Heart right ventricle (tissue), 16 donors: Measurements from ENCODE around the gene DHCR7. TPM values are rescaled to one million over a fixed set of nuclear protein-coding genes. Genes with fewer than 3 reads are reported as not detected.
A peak's percentile ranks its signal among the peaks of the same experiment; 100 is the strongest.

ENCODE experiments used
- ATAC-seq, 8 donors: fragments of 200-7000 bp; cut with Tn5 transposase; one replicate each; pipeline ENCODE4 v1.9.1; 2020; ENCODE audit warnings: mild to moderate bottlenecking in 8 of 8, moderate library complexity in 8 of 8, moderate number of reproducible peaks in 1 of 8
- DNase-seq, 2 donors: peaks; one replicate each; pipeline ENCODE4 v3.0.0-alpha.2; 2020
- H3K27ac ChIP-seq, 10 donors: fragments of 200-600 bp; sonication (generic) in 2 of 10; one replicate each; pipeline versions ENCODE4 v1.5.0 to v1.8.0; 2020 to 2022; ENCODE audit warnings: mild to moderate bottlenecking in 3 of 10
- H3K27me3 ChIP-seq, 7 donors: fragments of 200-600 bp; one replicate each; pipeline ENCODE4 v1.8.0; 2021 to 2022; ENCODE audit warnings: mild to moderate bottlenecking in 2 of 7
- H3K36me3 ChIP-seq, 9 donors: fragments of 200-600 bp; sonication (generic) in 1 of 9; one replicate each; pipeline versions ENCODE4 v1.5.0 to v1.8.0; 2020 to 2022; ENCODE audit warnings: mild to moderate bottlenecking in 2 of 9
- H3K4me1 ChIP-seq, 9 donors: fragments of 200-600 bp; sonication (generic) in 1 of 9; one replicate each; pipeline versions ENCODE4 v1.5.0 to v1.8.0; 2020 to 2022; ENCODE audit warnings: mild to moderate bottlenecking in 4 of 9
- H3K4me3 ChIP-seq, 10 donors: fragments of 200-600 bp; sonication (generic) in 2 of 10; one replicate each; pipeline versions ENCODE4 v1.5.0 to v1.8.0; 2020 to 2022; ENCODE audit warnings: mild to moderate bottlenecking in 7 of 10, moderate library complexity in 2 of 10
- H3K9me3 ChIP-seq, 11 donors: fragments of 200-600 bp in 10 of 11; sonication (generic) in 2 of 11; one replicate each; pipeline versions ENCODE4 v1.5.0 to v1.8.0; 2013 to 2022; ENCODE audit warnings: mild to moderate bottlenecking in 2 of 11, control low read depth in 1 of 11, moderate library complexity in 1 of 11
- WGBS, 2 donors: extraction: QIAGEN DNeasy Blood & Tissue Kit; methylation state at CpG; one replicate each; pipeline ENCODE4 v1.1.7; 2013; ENCODE audit warnings: inconsistent platforms in 1 of 2; 5-methylcytosine and 5-hydroxymethylcytosine counted together
- intact Hi-C, 10 donors: fragments of 100-400 bp; cut with DNase I; formaldehyde crosslinking; loops; one replicate each; pipeline versions ENCODE4 v1.11.1 to v1.14.2; 2022
- polyA plus RNA-seq, 2 donors: library from polyadenylated mRNA; stranded (reverse); fragments of 200-250 nt; gene quantifications; one replicate each; pipeline ENCODE4 v1.2.3, GENCODE V29; 2013
- total RNA-seq, 10 donors: library from RNA; stranded (reverse); fragmentation: NEBNext Ultra II Directional in 3 of 10; extraction: Animal tissue kit (Norgen Biotek cat#: 25700) in 3 of 10; gene quantifications; one replicate each; pipeline versions ENCODE4 v1.2.1 to v1.2.4, GENCODE V29; 2021 to 2023
- TF ChIP-seq, protein P1 (sequence below), 9 donors: fragments of 200-600 bp; sonication (generic) in 2 of 9; IDR thresholded peaks; one replicate each; pipeline versions ENCODE4 v1.5.0 to v1.8.0; 2021 to 2022; ENCODE audit warnings: antibody characterized with exemption in 9 of 9, mild to moderate bottlenecking in 5 of 9, moderate library complexity in 1 of 9
- donor health status: Arrhythmogenic right ventricular cardiomyopathy.
- donor health status: ischemic (EF 13 %, LVEDD 7.1; RV severe dilation, severe dysfunction).
- donor health status: healthy with polysubstance abuse.
- donor health status: DM: no; HTN: yes; CAD: no.
- donor health status: DM: no; HTN: no; CAD: no.
- donor health status: ischemic (EF 25% LVEDD 6.9; RV normal size, moderate dysfunction).
- donor health status: ischemic (EF 25% LVEDD 5.7; RV mildly dilated, moderate dysfunction).
- donor health status: healthy.
- donor health status: DM: yes; HTN: yes; CAD: no.
- donor health status: Ischemic cardiomyopathy.
- donor health status: ischemic (EF 35%, LVEDD 5.7; RV mildly dilated, moderate dysfunction).
- donor health status: nonischemic (EF 11% LVEDD 7.7; RV severe dilation, severe dysfunction).
- donor health status: DM: yes; HTN: yes; CAD: no.
- donor health status: PGD.
- donor health status: ischemic (EF 29% LVEDD 5.4; RV normal size, mild dysfunction).
- donor health status: nonischemic (EF 23%, LVEDD 6.1; RV moderate dilation, normal function).

DHCR7 gene
- total and polyA plus RNA-seq, 12 donors = 13.5 to 49.6 (median 28.1) TPM

DNA sequence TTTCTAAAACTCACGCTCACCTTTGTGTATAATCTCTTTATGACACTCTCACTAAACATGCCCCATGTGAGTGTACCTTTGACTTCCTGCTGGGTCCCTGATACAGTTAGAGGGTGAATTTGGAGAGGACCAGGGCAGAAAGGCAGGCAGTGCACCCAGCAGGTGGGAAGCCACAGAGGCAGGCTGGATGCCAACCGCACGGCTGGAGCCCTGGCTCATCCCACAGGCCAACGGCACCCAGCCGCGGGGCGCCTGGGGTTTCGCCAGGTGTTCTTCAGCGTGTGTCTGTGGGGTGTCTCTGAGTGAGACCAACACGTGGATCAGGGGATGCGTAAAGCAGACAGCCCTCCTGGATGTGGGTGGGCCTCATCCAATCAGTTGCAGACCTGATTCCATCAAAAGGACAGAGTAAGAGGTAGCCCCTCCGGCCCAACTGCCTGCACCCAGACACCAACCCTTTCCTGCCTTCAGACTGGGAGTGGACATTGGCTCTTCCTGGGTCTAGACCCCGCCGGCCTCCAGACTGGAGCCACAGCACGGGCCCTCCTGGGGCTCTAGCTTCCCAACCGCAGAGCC, 51.6 kb downstream of the DHCR7 start:
- TF ChIP-seq, protein P1, sequence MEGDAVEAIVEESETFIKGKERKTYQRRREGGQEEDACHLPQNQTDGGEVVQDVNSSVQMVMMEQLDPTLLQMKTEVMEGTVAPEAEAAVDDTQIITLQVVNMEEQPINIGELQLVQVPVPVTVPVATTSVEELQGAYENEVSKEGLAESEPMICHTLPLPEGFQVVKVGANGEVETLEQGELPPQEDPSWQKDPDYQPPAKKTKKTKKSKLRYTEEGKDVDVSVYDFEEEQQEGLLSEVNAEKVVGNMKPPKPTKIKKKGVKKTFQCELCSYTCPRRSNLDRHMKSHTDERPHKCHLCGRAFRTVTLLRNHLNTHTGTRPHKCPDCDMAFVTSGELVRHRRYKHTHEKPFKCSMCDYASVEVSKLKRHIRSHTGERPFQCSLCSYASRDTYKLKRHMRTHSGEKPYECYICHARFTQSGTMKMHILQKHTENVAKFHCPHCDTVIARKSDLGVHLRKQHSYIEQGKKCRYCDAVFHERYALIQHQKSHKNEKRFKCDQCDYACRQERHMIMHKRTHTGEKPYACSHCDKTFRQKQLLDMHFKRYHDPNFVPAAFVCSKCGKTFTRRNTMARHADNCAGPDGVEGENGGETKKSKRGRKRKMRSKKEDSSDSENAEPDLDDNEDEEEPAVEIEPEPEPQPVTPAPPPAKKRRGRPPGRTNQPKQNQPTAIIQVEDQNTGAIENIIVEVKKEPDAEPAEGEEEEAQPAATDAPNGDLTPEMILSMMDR (IDR thresholded peaks at IDR 0.05) = no peak
- no peak overlapping the region for H3K4me3 ChIP-seq
- peak in 1 of 8 donors; percentile 31 for ATAC-seq
- H3K4me1 ChIP-seq = no peaks in the 10 kb centered on the region
- WGBS, 2 donors = 88 to 89% methylated on average over 16 of the region's 16 CpGs
- H3K27ac ChIP-seq = no peak overlapping the region
- no peaks in the 10 kb centered on the region for H3K36me3 ChIP-seq
- intact Hi-C loops = no loop called here
- no peak for DNase-seq
- H3K9me3 ChIP-seq = no peaks in the 10 kb centered on the region
- peaks cover 0 to 63% (median 24%) of the 10 kb centered on the region in 7 donors for H3K27me3 ChIP-seq

DNA sequence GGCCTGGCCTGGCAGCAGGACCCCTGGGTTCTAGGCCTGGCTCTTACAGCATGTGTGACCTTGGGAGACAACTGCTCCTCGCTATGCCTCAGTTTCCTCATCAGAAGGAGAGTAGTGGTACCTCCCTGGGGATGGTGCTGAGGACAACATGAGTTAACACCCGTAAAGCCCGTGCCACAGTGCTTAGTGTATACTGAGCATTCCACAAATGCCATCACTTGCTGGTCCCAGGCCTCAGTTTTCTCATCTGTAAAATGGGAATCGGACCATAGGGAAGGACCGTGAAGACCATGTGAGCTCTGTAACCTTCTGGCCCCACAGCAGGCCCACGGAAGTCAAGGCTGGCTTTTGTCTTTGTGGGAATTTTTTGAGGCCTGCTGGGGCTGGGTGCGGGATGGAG, 52.4 kb downstream of the DHCR7 start:
- H3K36me3 ChIP-seq = no peaks in the 10 kb centered on the region
- TF ChIP-seq, protein P1 (IDR thresholded peaks at IDR 0.05) = no peak
- no peak for DNase-seq
- no peak for ATAC-seq
- H3K4me3 ChIP-seq = no peak overlapping the region
- intact Hi-C loops = no loop called here
- H3K27me3 ChIP-seq = peaks cover 0 to 69% (median 24%) of the 10 kb centered on the region in 7 donors
- H3K27ac ChIP-seq = no peak overlapping the region
- no peaks in the 10 kb centered on the region for H3K9me3 ChIP-seq
- WGBS, 2 donors = 85 to 91% methylated on average over 7 of the region's 7 CpGs
- H3K4me1 ChIP-seq = no peaks in the 10 kb centered on the region

DNA sequence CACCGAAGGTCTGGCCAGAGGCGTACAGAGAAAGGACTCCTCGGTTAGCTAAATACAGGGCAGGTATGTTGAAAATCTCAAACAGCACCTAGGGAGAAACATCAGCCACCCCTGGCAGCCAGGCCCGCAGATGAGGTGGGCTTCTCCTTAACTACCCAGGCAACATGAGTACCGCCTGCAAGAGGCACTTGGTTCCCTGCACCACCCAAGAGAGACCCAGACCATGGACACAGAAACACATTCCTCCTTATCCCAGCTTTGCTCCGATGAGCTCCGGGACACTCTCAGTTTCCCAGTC, 53.0 kb downstream of the DHCR7 start:
- no peaks in the 10 kb centered on the region for H3K4me1 ChIP-seq
- ATAC-seq (no peak), DNase-seq (no peak)
- intact Hi-C loops = no loop called here
- no peaks in the 10 kb centered on the region for H3K36me3 ChIP-seq
- 47 to 52% methylated on average over 7 of the region's 7 CpGs for WGBS, 2 donors
- H3K27me3 ChIP-seq = peaks cover 0 to 69% (median 27%) of the 10 kb centered on the region in 7 donors
- TF ChIP-seq, protein P1 (IDR thresholded peaks at IDR 0.05) = no peak
- no peak overlapping the region for H3K4me3 ChIP-seq
- no peaks in the 10 kb centered on the region for H3K9me3 ChIP-seq
- H3K27ac ChIP-seq = no peak overlapping the region

DNA sequence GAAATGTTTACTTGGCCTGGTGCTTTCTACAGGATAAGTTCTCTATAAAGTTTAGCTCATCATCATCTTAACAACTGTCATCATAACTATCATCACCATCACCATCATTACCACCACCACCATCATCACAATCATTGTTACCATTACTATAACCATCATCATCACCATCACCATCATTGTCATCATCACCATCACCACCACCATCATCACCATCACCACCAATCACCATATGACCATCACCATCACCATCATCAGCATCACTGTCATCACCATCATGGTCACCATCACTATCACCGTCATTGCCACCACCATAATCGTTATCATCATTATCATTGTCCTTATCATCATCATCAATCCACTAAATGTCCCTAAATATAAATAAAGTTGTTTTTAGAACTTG, 54.9 kb downstream of the DHCR7 start:
- ATAC-seq (no peak), DNase-seq (no peak)
- 82 to 87% methylated on average over 2 of the region's 2 CpGs for WGBS, 2 donors
- H3K27me3 ChIP-seq = peaks cover 0 to 86% (median 41%) of the 10 kb centered on the region in 7 donors
- no peaks in the 10 kb centered on the region for H3K36me3 ChIP-seq
- TF ChIP-seq, protein P1 (IDR thresholded peaks at IDR 0.05) = no peak
- no peak overlapping the region for H3K4me3 ChIP-seq
- no peaks in the 10 kb centered on the region for H3K4me1 ChIP-seq
- H3K27ac ChIP-seq = no peak overlapping the region
- no peaks in the 10 kb centered on the region for H3K9me3 ChIP-seq
- intact Hi-C loops = no loop called here
